ELF-1 (cell line): ENCODE measurements around the gene UBXN7.
"Not testable (repeated sequence)": the region's sequence is repeated elsewhere in the genome, so short reads cannot be mapped to it uniquely, and the experiment has no call there.

Experiments
- DNase-seq: peaks from one replicate; pipeline ENCODE4 v3.0.0-alpha.2; 2016; ENCODE audit warnings: low read depth, low spot score

The UBXN7 gene

GRCh38 chr3:196432137-196432879 is at the start of gene UBXN7:
TSS of gene UBXN7 (minus strand) at chr3:196432427. CDS start at chr3:196432399, 28 bp downstream.
- peak; percentile 96 for DNase-seq

GRCh38 chr3:196477678-196478077 is 45.5 kb upstream of the UBXN7 start:
- no peak for DNase-seq

GRCh38 chr3:196472286-196472685 is 40.1 kb upstream of the UBXN7 start:
- no peak for DNase-seq

GRCh38 chr3:196471551-196471950 is 39.3 kb upstream of the UBXN7 start:
- DNase-seq = no peak

- DNase-seq = not testable (repeated sequence)
Measured at GRCh38 chr3:196470182-196470581, 38.0 kb upstream of the UBXN7 start.

GRCh38 chr3:196463804-196464203 is 31.6 kb upstream of the UBXN7 start:
- no peak for DNase-seq

- no peak for DNase-seq
Measured at GRCh38 chr3:196463478-196463756, 31.2 kb upstream of the UBXN7 start.

GRCh38 chr3:196462680-196463477 is 30.7 kb upstream of the UBXN7 start:
- DNase-seq = not testable (repeated sequence)

GRCh38 chr3:196458063-196458462 is 25.8 kb upstream of the UBXN7 start:
- no peak for DNase-seq

- not testable (repeated sequence) for DNase-seq
Measured at GRCh38 chr3:196457470-196457869, 25.2 kb upstream of the UBXN7 start.

- no peak for DNase-seq
Measured at GRCh38 chr3:196454935-196455334, 22.7 kb upstream of the UBXN7 start.

- DNase-seq = peak; percentile 26
Measured at GRCh38 chr3:196445391-196445790, 13.2 kb upstream of the UBXN7 start.

GRCh38 chr3:196444500-196444894 is 12.3 kb upstream of the UBXN7 start:
- no peak for DNase-seq

GRCh38 chr3:196440696-196441095 is 8.5 kb upstream of the UBXN7 start:
- DNase-seq = no peak

GRCh38 chr3:196440041-196440537 is 7.9 kb upstream of the UBXN7 start:
- DNase-seq = no peak

GRCh38 chr3:196431181-196432136 is 768 bp downstream of the UBXN7 start:
- DNase-seq = peak; percentile 31

GRCh38 chr3:196428041-196428440 is 4.2 kb downstream of the UBXN7 start:
- no peak for DNase-seq

GRCh38 chr3:196424421-196424820 is 7.8 kb downstream of the UBXN7 start:
- DNase-seq = peak; percentile 44

- DNase-seq = no peak
Measured at GRCh38 chr3:196423044-196423781, 9.0 kb downstream of the UBXN7 start.

- not testable (repeated sequence) for DNase-seq
Measured at GRCh38 chr3:196421668-196422067, 10.6 kb downstream of the UBXN7 start.

GRCh38 chr3:196419386-196419785 is 12.8 kb downstream of the UBXN7 start:
- DNase-seq = no peak
